HG02610 (cell line): ENCODE results near the gene NF1.
A peak's percentile ranks its signal among the peaks of the same experiment; 100 is the strongest.
"Not testable (repeated sequence)": the region's sequence is repeated elsewhere in the genome, so short reads cannot be mapped to it uniquely, and the experiment has no call there.

Experiments
- ATAC-seq: cut with Tn5 transposase; IDR thresholded peaks from one replicate; pipeline ENCODE4 v1.9.1; 2021; ENCODE audit warnings: mild to moderate bottlenecking, moderate library complexity; ENCODE audit not compliant: unreplicated experiment

The NF1 gene

GRCh38 chr17:31289790-31290189, 195.0 kb downstream of the NF1 start:
- no peak for ATAC-seq

GRCh38 chr17:31291820-31292219, 197.0 kb downstream of the NF1 start:
- no peak for ATAC-seq

GRCh38 chr17:31293581-31293980, 198.8 kb downstream of the NF1 start:
- ATAC-seq = no peak

- no peak for ATAC-seq
Measured at GRCh38 chr17:31294231-31294630, 199.5 kb downstream of the NF1 start.

- no peak for ATAC-seq
Measured at GRCh38 chr17:31294820-31295488, 200.2 kb downstream of the NF1 start.

- ATAC-seq = no peak
Measured at GRCh38 chr17:31295489-31295871, 200.7 kb downstream of the NF1 start.

- ATAC-seq = no peak
Measured at GRCh38 chr17:31296142-31296541, 201.4 kb downstream of the NF1 start.

- no peak for ATAC-seq
Measured at GRCh38 chr17:31297090-31297489, 202.3 kb downstream of the NF1 start, which contains the start of gene OMG. TSS of gene OMG (minus strand) at chr17:31297239. CDS start at chr17:31296331, 908 bp downstream.

- ATAC-seq = no peak
Measured at GRCh38 chr17:31299624-31300023, 204.8 kb downstream of the NF1 start.

- no peak for ATAC-seq
Measured at GRCh38 chr17:31307640-31308039, 212.9 kb downstream of the NF1 start.

- peak; percentile 63 for ATAC-seq
Measured at GRCh38 chr17:31308372-31309334, 213.9 kb downstream of the NF1 start.

- no peak for ATAC-seq
Measured at GRCh38 chr17:31309556-31309955, 214.8 kb downstream of the NF1 start.

GRCh38 chr17:31310260-31310659, 215.5 kb downstream of the NF1 start:
- no peak for ATAC-seq

- ATAC-seq = no peak
Measured at GRCh38 chr17:31310886-31311285, 216.1 kb downstream of the NF1 start.

- no peak for ATAC-seq
Measured at GRCh38 chr17:31311526-31311925, 216.7 kb downstream of the NF1 start.

- ATAC-seq = not testable (repeated sequence)
Measured at GRCh38 chr17:31312223-31312622, 217.4 kb downstream of the NF1 start.

GRCh38 chr17:31313982-31314781, 219.4 kb downstream of the NF1 start, which contains the start of gene EVI2B:
TSS of gene EVI2B (minus strand) at chr17:31314054. CDS start at chr17:31305609, 8,445 bp downstream.
- peak; percentile 32 for ATAC-seq

- ATAC-seq = no peak
Measured at GRCh38 chr17:31314782-31315100, 220.0 kb downstream of the NF1 start.

- ATAC-seq = peak; percentile 28
Measured at GRCh38 chr17:31318298-31318801, 223.6 kb downstream of the NF1 start.

GRCh38 chr17:31318851-31319661, 224.3 kb downstream of the NF1 start:
- ATAC-seq = peak; percentile 34
